IPS-NIHi7 (cell line): ENCODE data around the gene RFPL3.
"Not testable (repeated sequence)": the region's sequence is repeated elsewhere in the genome, so short reads cannot be mapped to it uniquely, and the experiment has no call there.

Experiments
- DNase-seq: peaks from one replicate; pipeline ENCODE4 v3.0.0; 2012; ENCODE audit warnings: mixed read lengths; ENCODE audit errors: extremely low spot score

The RFPL3 gene

DNA sequence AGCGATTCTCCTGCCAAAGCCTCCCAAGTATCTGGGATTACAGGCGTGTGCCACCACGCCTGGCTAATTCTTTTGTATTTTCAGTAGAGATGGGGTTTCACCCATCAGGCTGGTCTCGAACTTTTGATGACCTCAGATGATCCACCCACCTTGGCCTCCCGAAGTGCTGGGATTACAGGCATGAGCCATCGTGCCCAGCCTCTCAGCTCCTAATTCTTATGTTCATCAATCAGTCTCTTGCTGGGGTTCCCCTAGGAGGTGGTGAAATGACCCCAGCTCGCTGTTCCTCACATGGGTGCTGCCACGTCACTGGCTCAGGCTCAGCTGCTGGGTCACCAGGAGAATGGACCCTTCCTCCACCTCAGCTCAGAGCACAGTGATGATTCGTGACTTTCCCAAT, at the start of gene RFPL3:
Gene RFPL3 (plus strand): TSS at position 301 of the 400 bp plus-strand sequence. CDS start 205 bp downstream, outside the sequence.
- DNase-seq = not testable (repeated sequence)

DNA sequence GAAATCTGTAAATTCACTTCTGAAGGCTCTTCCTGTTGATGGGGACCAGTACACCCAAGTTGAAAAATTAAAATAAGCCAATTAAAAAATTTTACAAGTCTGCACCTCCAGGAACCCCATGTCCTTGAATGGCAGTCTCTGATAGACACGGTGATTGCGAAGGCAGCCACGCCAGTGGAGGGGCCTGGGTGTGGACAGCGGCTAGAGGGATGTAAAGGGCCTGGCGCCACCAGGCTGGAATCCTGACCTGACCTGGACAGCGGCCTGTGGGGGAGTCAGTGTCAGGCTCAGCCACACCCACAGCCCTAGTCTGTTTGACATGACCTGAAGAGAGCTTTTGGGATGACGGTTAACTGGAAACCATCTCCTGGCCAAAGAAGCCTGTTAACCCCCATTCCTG, 49.5 kb upstream of the RFPL3 start:
- no peak for DNase-seq

DNA sequence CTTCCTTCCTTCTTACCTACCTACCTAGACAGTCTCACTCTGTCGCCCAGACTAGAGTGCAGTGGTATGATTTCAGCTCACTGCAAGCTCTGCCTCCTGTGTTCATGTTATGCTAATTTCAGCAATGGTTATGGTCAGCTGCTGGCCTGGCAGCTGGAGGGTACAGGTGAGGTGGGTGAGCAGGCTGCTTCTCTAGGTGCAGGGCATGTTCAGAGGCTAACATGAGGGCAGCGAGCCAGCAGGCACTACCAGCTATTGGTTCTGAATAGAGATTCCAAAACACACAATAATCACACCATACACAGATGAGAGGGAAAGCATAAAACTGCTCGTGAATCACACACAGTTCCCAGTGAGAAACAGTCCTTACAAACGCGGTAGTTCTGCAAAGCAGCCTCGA, 48.7 kb upstream of the RFPL3 start:
- DNase-seq = no peak

DNA sequence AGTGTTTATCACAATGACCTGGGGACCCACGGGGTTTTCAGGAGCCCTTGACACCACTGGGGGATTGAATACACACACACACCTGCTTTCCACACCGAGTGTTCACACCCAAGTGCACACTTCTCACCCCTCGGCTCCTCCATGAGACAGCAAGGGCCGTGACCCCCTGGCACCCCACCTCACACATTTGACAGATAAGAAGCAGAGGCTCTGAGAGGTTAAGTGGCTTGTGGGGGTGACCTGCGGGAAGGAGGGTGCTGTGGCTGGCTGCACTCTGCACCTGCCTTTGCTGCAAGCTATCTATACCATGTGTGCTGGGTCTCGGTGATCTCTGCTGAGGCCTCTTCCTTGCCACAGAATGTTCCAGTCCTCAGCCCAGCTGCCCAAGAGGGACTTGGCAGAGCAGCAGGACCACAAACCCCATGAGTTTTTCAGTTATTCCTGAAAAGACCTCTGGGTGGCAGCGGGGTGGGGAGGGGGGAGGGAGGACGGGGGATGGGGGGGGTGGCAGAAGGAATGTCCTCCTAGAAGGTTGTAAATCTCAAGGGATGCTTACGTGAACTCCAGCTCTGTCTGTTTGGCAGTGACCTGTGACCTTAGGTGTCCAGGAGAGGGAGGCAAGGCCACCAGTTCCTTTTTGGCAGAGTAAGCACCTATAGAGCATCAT, 47.9 kb upstream of the RFPL3 start:
- DNase-seq = no peak

DNA sequence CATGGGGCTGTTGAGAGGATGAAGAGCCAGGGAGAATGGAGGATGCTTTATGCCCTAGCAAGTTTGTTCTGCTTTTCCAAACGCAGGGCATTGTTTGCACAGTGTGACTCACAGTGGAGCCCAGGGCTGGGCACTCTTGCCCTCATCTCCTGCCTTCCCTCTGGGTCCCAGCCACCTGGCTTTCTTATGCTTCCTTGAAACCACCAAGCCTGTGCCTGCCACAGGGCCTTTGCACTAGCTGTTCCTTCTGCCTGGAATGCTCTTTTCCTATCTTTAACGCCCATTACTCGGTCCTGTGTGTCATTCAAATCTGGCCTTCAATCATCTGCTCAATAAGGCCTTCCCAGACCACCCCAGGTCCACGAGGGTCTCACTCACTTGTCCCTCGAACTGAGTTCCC, 46.9 kb upstream of the RFPL3 start:
- no peak for DNase-seq

DNA sequence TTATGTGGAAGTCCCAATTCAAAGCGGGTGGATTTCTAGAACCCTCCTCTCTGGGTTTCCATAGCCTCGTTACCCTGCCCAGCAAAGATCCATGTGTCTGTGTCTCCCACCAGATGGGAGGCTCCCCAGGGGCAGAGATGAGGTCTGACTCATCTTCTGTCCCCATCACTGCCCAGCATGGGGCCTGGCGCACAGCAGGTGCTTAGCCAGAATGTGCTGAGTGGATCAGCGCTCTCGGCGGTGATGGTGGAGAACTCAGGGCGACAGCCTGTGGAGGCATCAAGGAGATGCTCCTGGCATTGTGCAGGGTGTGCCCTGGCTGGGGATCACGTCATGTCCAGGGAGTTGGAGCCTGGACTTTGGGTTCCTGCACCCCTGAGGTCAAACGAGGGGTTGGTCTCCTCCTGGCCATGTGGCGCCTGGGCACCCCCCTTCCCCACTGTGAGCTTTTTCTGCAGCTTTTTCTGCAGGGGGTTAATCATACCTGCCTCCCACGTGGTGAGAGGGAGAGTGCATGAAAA, 46.1 kb upstream of the RFPL3 start:
- DNase-seq = no peak

DNA sequence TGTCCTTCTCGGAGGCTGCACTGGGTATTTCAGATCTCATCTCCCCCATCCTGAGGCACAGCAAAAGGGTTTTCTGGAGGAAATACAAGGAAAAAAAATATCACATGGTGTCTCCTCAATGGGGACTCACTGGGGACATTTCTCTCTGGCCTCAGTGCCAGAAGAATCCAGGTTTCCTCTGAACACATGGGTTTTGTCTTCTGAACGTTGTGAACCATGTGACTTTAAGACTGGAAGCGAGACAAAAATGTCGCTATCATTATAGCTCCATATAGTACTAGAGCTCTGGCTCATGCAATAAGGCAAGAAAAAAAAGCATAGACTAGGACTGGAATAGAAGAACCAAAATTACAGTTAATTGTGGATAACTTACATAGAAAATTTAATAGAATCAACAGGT, 44.9 kb upstream of the RFPL3 start:
- DNase-seq = no peak

DNA sequence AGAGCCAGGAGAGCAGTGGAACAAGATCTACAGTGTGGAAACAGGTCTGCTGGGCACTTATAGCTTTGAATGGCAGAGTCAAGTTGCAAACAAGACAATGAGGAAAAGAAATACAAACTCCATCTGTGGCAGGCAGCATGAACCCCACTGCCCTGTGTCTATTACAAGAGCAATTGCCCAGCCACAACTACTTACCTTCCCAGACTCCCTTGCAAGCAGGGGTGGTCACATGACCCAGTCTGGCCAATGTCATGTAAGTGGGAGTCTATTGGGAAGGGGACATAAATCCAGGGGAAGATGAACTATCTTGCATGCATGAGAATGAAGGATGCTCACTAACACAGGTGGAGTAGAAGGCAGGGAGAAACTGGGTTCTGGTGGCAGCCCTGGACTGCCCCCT, 44.1 kb upstream of the RFPL3 start:
- DNase-seq = no peak

DNA sequence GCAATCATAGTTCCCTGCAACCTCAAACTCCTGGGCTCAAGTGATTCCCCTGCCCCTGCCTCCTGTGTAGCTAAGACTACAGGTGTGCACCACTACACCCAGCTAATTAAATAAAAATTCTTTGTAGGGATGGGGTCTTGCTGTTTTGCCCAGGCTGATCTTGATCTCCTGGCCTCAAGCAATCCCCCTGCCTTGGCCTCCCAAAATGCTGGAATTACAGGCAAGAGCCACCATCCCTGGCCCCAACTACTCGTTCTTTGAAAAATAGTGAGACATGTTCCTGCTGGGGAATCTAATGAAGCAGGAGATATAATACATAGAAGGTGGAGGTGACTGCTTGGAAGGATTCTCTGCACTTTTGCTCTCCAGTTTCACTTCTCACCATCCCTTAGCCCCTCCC, 40.1 kb upstream of the RFPL3 start:
- no peak for DNase-seq

DNA sequence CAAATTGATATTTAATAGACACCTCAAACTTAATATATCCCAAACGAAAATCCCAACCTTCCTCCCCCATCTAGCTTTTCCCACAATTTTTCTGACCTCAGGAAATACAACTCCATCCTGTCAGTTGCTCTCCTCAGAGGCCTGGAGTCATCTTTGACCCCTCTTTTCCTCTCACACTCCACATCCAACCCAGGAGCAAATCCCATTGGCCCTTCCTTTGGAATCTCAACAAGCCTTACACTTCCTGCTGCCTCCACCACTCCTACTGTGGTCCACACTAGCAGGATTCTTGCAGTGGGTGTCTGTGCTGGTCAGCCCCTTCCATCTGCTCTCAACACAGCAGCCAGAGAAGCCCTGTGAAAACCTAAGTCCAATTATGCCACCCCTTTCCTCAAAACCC, 39.3 kb upstream of the RFPL3 start:
- DNase-seq = peak; percentile 4

DNA sequence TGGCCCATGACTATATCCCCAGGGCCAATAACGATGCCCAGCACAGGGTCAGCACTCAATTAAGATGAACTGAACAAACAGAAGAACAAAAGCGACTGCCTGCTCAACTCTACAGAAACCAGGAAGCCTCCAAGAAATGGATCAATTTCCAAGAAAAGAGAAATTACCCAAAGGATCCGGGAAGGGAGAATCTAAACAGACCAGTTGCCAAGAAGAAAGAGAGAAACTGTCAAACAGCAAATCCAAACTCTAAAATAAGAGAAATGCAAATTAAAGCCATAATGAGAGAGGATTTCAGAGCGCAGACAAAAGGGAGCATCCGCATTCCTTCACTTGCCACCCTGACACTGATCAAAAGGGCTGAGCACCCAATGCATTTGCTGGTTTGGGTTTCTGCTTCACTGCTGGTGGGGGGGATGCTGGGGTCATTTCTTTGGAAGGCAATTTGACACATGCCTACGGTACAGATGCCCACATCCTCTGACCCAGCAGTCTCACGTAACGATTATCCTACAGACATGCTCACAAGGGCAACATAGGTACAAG, 37.7 kb upstream of the RFPL3 start:
- peak; percentile 4 for DNase-seq

DNA sequence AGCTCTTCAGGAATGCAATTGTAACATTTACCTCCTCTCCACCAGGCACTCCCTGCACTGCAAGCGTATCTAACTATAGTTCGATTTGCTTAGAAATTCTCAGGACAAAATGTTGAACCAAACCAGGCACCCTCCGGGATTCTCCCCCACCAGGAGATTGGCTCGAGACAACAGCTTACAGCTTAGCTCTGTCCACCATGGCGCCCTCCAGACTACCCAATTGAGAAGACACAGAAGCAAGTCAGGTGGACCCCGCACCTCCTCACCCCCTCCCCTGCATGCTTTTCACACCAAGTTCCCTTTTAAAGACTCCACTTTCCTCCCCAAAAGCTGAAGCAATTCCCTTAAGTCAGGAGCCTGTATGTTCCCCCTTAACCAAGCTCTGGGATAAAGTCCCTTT, 34.7 kb upstream of the RFPL3 start:
- peak; percentile 11 for DNase-seq

DNA sequence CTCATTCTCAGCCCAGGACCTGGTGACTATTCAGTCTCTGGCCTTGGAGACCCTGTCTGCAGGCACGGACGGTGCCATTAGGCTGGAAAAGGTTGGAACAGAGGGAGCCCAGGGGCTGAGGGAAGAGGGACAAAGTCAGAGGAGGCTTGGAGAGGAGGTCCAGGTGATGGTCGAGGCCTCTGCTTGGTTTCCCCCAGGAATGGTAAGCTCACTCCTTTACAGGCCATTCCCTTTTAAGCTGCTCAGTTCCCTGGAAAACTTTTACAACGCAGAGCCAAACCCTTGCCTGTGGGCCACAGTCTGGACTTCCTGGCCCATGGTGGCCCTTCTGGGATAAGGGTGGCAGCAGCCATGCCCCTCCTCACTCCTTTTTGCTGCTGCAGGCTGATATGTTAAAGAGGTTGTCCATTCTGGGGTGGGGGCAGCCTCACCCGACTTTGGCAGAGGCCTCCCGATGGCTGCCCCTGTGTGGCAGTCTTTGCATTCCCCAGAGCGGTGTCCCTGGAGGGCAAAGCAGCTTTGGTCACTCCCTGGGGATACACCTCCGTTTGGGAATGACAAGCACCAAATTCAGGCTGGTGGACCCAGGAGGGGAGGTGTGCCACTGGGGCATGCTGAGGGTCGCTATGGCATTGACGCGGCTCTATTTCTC, 34.0 kb upstream of the RFPL3 start:
- DNase-seq = peak; percentile 7

DNA sequence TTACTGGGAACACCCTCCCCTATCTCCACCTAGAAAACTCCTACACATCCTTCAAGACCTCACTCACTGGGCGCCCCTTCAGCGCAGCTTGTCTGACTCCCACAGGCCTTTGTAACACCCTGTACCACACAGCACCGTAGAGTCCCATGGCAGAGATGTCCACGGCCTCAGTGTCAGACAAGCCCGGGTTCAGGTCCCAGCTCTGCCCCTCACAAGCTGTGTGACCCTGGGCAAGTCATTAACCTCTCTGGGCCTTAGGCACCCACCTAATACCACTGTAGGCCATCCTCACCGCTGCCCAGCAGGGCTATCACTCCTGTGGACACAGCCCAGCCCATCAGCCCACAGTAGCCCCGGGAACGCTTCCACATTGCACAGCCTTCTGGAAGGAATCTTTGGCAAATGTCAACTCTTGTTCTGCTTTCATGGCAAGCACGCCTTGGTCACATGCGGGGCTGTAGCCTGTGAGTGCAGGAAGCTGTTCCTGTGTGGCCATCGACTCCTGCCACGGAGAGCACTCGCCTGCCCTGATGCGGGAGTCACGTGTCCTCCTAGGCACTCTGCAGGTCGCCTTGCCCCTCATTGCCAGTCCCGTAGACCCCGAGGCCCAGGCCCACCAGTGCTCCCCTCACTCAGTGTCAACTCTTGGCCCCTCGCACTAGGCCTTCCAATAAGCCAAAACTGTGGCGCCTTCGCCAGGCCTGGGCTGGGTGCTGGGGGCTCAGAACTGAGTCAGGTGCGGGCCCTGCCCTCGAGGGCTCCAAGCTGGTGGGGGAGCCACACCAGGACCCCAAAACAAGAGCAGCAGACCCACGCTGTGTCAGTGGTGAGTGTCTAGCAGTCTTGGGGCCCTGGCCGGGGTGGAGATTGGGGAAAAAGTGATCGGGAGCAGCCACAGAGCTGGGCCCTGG, 32.9 kb upstream of the RFPL3 start:
- no peak for DNase-seq

DNA sequence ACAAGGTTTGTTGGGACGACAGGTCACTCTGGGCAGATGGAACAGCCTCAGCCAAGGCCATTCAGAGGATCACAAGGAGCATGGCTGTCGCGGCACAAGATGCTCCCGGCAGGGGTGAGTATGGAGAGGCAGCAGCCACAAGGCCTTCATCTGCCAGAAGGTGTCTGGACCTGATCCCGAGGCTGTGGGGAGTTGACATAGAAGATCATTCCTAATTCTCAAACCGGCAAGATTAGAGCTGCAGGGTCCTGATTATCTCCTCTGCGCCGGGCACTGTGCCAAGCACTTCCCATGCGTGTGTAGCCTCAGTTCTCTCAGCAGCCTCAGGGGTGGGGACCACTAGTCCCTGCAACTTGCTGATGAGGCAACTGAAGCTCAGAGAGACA, 32.3 kb upstream of the RFPL3 start:
- DNase-seq = no peak

DNA sequence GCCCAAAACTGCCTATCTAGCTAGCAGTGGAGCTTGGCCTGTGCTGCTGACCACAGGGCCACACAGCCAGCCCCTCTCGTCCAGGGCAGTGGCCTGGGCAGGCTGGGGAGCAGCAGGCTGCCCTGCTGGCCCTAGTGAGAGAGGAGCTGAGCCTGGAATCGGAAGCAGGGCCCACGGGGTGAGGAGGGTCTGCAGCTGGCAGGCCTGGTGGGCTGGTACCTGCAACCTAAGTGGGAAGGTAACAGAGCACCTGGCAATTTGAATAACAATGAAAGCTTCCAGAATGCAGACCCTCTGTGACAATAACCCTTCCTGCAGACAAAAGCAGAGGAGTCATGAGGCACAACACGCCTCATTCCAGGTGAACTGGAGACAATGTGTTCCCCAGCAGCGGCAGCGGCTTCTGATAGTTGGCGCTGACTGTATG, 31.8 kb upstream of the RFPL3 start:
- peak; percentile 43 for DNase-seq

DNA sequence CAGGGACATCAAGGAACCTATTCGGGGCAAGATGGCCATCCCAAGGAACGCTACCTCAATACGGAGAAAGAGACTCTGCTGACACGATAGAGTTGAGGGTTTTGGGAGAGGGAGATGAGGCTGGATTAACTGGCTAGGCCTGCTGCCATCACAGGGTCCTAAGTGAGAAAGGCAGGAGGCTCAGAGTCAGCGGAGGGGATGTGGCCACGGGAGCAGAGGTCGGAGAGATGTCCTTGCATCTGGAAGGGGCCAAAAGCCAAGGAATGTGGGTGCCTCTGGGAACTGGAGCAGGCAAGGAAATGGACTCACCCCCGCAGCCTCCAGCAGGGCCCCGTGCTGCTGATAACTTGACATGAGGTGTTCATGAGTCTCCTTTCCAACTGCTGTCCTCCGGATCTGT, 31.0 kb upstream of the RFPL3 start:
- DNase-seq = no peak

DNA sequence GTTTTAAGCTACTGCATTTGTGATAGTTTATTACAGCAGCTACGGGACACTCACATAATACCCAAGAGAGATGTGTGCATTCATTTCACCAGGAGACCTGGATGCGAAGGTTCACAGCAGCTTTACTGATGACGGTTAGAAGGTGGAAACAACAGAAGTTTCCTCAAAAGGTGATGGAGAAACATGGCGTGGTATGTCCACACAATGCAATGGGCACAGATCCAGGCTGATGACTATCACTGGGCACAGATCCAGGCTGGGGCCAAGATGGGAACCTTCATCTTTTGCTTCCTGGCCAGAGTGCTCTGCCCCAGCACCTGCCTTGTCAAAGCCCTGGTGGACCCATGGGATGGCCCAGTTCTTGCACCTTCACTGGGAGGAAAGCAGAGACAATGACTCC, 30.6 kb upstream of the RFPL3 start:
- no peak for DNase-seq

DNA sequence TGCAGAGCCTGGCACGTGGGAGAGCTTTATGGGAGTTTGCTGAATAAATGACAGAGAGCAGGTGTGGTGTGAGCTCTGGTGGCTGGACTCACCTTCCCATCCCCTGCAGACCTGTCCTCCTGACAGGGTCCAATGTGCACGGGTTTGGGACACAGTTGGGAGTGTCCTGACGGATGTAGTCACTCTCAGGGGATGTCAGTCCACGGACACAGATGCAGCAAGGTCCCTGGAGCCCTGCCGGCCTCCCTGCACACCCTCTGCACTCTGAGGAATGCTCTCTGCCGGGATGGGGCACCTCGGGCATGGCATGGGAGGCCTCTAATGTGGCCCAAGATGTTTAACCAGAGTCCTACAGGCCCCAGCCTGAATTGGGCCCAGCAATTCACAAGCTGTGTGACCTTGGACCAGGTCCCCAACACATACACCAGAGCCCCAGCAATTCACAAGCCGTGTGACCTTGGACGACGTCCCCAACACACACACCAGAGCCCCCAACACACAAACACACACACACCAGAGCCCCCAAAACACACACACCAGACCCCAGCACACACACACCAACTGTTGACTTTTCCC, 30.0 kb upstream of the RFPL3 start:
- DNase-seq = no peak

DNA sequence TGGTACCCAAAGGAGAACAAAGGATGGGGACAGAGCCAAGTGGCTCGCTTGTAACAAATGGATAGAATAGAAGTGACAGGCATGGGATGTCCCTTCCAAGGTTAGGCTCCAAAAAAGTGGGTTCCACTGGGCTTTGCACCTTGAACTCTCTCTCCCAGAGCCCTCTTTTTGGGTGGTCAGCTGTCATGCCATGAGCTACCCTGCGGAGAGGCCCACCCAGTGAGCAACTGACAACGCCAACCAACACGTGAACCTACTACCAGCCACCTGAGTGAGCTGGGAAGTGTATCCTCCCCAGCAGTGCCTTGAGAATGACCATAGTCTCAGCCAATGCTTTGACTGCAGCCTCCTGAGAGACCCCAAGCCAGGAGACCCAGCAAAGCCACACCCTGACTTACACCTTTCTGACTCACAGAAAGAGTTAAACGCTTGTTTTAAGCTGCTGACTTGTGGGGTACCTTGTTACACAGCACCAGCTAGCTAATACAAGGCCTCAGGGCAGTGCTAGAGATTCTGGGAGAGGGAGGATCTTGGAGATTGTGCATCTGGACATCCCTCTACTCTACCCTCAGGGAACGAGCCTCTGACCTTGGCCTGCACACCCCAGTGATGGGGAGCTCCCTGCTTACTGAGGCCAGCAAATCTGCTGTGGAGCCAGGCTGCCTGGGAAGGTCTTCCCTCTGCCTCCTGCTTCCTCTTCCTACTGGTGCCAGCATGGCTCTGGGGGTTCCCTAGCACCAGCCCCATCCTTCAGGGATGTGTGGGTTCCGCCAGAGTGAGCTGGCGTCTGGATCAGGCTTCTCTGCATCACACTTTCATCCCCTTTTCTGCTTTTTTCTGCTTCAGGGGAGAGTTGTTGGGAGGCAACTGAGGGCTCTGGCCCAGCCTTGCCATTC, 29.1 kb upstream of the RFPL3 start:
- DNase-seq = no peak

DNA sequence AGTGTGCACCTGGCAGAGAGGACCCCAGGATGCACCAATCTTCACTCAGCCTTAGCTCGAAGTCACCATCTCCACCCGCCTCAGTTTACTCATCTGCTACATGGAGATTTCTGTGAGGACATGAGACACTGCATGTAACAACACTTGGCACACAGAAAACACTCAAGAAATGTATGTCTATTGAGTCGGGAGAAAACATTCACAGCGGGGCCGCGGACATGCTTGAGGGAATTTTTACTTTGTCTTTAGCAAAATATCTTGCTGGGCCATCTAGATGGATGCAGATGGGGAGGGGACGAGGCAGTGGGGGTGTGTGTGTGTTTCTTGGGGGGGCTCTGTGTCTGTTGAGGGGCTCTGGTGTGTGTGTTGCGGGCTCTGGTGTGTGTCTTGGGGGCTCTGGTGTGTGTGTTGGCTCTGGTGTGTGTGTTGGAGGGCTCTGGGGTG, 28.4 kb upstream of the RFPL3 start:
- no peak for DNase-seq
